GM19035 (cell line): ENCODE results near the gene DDX24.
"Not testable (repeated sequence)": the region's sequence is repeated elsewhere in the genome, so short reads cannot be mapped to it uniquely, and the experiment has no call there.

Experiments used
- ATAC-seq: cut with Tn5 transposase; IDR thresholded peaks from one replicate; pipeline ENCODE4 v1.9.1; 2021; ENCODE audit not compliant: unreplicated experiment

The DDX24 gene

GRCh38 chr14:94081386-94081820 lies 401 bp upstream of the DDX24 start:
- ATAC-seq, result peak; percentile 39

- ATAC-seq, result no peak
Observed at GRCh38 chr14:94079891-94080620, 946 bp downstream of the DDX24 start.

- ATAC-seq, result no peak
Observed at GRCh38 chr14:94077823-94078222, 3.2 kb downstream of the DDX24 start.

GRCh38 chr14:94077111-94077821 lies 3.7 kb downstream of the DDX24 start:
- ATAC-seq, result no peak

- no peak for ATAC-seq
Observed at GRCh38 chr14:94075008-94075407, 6.0 kb downstream of the DDX24 start.

- no peak for ATAC-seq
Observed at GRCh38 chr14:94074534-94074933, 6.5 kb downstream of the DDX24 start.

GRCh38 chr14:94072076-94072475 lies 8.9 kb downstream of the DDX24 start:
- not testable (repeated sequence) for ATAC-seq

- no peak for ATAC-seq
Observed at GRCh38 chr14:94066089-94066676, 14.8 kb downstream of the DDX24 start.

GRCh38 chr14:94062344-94062940 lies 18.6 kb downstream of the DDX24 start:
- ATAC-seq, result no peak

- ATAC-seq, result no peak
Observed at GRCh38 chr14:94059998-94060397, 21.0 kb downstream of the DDX24 start.

GRCh38 chr14:94058674-94059138 lies 22.3 kb downstream of the DDX24 start:
- no peak for ATAC-seq

- no peak for ATAC-seq
Observed at GRCh38 chr14:94058128-94058673, 22.8 kb downstream of the DDX24 start.

GRCh38 chr14:94056579-94057308 lies 24.3 kb downstream of the DDX24 start:
- peak; percentile 82 for ATAC-seq

GRCh38 chr14:94054936-94055335 lies 26.1 kb downstream of the DDX24 start:
- no peak for ATAC-seq

GRCh38 chr14:94054401-94054800 lies 26.6 kb downstream of the DDX24 start:
- no peak for ATAC-seq

GRCh38 chr14:94052662-94053061 lies 28.3 kb downstream of the DDX24 start:
- ATAC-seq, result no peak

GRCh38 chr14:94052199-94052598 lies 28.8 kb downstream of the DDX24 start:
- no peak for ATAC-seq

- ATAC-seq, result no peak
Observed at GRCh38 chr14:94051779-94052178, 29.2 kb downstream of the DDX24 start.

- ATAC-seq, result no peak
Observed at GRCh38 chr14:94051115-94051514, 29.9 kb downstream of the DDX24 start.

- ATAC-seq, result no peak
Observed at GRCh38 chr14:94050231-94050880, 30.6 kb downstream of the DDX24 start.
